Measurements from ENCODE around the gene FILIP1.
A peak's percentile ranks its signal among the peaks of the same experiment; 100 is the strongest.

The FILIP1 gene

DNA sequence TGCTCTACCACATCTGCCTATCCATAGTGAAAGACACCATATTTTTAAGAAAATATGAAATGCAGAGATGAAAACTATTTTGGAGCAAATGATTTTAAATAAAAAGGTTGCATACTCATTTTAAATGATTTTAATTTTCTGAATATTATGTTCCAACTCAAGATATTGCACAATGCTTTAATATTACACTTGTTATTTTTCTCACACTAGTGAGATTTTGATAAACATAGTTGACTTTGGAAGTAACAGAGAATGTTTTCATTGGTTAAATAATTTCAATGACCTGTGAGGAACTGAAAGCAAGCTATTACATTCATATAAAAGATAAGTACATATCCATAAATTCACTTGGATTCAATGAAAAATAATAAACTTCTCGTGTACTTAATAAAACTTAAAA is 201.9 kb downstream of the FILIP1 start:
- DNase-seq (ENCODE audit: low read depth in 3 of 3): no peak

- no peak for DNase-seq (ENCODE audit: low read depth in 3 of 3)
These were observed 202.3 kb downstream of the FILIP1 start for GRCh38 chr6:75291331-75291730.

- DNase-seq (ENCODE audit: low read depth in 3 of 3): no peak
These were observed 203.3 kb downstream of the FILIP1 start for GRCh38 chr6:75290136-75290945.

DNA sequence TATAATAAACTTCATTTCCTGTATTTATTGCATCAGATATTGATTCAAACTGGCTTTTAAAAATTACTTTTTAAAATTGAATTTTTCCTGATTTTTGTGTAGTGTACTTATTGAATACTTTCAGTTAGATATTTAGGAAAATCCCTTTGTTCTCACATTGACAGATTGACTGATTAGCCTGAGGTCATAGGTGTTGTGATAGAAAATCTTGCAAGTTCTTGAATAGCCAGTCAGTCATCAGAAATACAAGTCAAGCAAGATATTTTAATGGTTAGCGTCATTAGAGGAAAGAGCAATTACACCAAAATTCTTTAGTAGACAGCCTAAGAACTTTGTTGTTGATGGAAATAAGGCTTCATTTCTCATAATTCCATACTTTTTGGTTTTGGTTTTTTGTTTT is 205.6 kb downstream of the FILIP1 start:
- DNase-seq (ENCODE audit: low read depth in 3 of 3): no peak

- DNase-seq (ENCODE audit: low read depth in 3 of 3): no peak
These were observed 206.2 kb downstream of the FILIP1 start for GRCh38 chr6:75287424-75287823.

GRCh38 chr6:75286955-75287354 is 206.6 kb downstream of the FILIP1 start:
- no peak for DNase-seq (ENCODE audit: low read depth in 3 of 3)

DNA sequence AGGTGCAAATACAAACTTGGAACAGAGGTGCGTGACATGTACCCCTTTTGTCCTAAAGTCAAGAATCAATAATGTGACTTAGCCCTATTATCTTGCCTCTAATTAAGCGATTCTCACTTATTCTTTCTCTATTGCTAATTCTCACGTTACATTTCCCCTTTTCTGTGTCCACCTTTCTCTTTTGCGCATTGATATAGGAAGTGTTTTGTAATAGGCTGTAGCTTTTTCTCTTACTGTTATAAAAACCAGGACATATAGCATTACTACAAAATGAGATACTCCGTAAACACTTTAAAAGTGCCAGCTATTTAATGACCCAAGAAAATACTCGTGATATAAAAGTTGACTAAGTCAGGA is 208.3 kb downstream of the FILIP1 start:
- DNase-seq (ENCODE audit: low read depth in 3 of 3): no peak

DNA sequence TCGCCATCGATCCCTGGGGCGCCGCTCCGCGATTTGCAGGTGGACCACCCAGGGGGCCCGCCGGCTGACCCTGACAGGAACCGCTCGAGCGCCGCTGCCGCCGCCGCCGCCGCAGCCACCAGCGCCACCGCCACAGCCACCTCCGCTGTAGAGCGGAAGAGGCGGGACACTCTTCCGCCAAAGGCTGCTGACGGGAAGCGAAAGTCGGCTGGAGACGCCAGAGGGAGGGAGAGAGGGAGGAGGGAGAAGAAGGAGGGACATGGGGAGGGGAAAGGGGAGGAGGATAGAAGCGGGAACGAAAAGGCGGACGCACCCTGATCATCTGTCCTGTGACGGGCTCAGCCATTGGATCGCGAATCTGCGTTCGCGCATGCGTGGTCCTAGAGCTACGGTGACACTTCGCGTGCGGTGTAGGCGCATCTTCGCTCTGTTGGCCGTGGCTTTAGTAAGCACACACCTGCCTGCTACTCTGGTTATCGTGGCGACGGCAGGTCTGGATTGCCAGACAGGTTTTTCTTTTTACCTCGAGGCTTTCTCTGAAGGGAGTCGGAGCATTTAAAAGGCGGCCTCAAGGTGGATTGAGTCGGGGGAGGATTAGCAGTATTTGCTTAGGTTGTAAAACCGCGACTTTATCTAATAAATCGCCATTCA is 208.8 kb downstream of the FILIP1 start, which contains the start of gene TMEM30A:
Gene TMEM30A, minus strand, starts transcription at position 161 of the 651 bp plus-strand sequence. Its CDS starts 154 bp downstream, at position 7.
- DNase-seq (ENCODE audit: low read depth in 3 of 3): peak; percentile 87 to 96 (median 90)

GRCh38 chr6:75283907-75284631 is 209.5 kb downstream of the FILIP1 start:
- DNase-seq (ENCODE audit: low read depth in 3 of 3): no peak

DNA sequence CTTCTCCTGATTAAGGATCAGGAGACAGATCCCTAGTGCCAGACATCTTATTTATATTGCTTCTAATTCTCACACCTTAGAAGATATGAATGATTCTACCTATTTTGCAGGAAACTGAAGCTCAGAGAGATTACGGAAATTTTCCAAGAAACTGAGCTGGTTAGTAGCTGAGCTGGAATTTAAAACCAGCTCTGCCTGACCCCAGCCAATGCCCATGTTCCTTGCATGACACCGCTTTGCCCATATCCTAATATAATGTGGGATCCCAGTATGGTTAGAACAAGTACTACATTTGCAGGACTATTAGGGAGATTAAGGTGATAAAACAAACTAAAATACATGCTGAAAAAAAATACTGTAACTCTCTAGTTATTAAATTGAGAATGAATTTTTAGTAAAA is 210.9 kb downstream of the FILIP1 start:
- DNase-seq (ENCODE audit: low read depth in 3 of 3): no peak

DNA sequence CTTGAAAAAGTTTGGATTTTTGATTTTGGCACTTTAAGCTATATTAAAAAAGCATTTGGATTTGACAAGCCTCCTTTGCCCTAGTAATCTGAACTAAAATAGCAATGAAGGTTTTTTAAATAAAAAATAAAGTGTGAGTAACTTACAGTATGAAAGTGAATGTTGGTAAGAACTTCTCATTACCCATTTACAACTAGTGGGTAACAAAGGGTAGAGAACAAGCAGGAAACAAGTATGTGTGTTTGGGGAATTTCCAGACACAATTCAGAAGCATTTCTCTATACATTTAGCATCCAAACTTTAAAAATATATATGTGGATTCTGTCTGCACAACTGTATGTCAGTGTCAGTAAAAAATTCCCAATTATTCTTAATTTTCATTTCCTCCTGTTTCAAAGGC is 211.9 kb downstream of the FILIP1 start:
- no peak for DNase-seq (ENCODE audit: low read depth in 3 of 3)

DNA sequence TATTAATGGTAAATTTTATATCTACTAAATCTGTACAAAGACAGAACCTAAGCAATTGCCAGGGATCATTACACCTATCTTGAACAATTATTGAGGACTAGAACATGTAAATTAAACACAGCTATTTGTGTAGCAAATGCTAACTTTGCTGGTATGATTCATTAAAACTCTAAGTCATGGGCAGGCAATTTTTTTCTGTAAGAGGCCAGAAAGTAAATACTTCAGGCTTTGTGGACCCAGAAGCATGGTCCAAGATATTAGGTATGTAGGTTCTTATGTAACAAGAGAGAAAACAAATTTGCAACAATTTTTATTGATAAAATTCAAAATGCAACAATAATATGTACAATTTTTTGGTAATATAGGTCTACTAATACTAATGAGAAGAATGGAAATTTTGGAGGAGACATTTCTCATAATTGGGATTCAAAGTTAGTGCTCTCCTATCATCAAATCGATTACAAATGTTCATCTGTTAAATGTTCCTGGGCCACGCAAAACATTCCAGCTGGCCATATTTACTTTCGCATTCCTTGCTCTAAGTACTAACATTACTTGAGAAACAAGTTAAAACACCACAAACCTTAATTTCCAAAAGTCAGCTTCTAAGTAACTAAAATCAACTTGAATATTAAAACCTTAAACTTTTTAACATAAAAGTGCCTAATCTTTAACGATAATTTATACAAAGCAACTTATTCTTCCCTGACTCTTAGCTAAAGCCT is 213.3 kb downstream of the FILIP1 start:
- DNase-seq (ENCODE audit: low read depth in 3 of 3): no peak

DNA sequence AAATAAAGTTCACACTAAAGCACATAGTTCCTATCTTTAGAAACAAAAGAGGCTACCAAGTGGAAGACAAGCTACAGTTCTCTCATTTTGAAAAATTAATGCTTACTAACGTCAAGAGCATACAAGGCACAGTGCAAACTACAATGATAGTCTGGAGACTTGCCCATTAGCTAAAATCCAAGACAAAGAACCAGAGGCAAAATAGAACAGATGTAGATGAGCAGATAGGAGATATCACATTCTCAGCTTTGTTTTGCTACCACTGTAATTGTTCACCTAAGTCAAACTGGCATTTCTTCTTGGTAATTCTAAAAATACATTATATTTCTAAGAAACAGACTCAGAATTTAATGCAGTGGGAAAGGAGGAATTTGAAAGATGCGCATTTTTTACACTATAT is 214.2 kb downstream of the FILIP1 start:
- DNase-seq (ENCODE audit: low read depth in 3 of 3): no peak

GRCh38 chr6:75278474-75279077 is 215.0 kb downstream of the FILIP1 start:
- no peak for DNase-seq (ENCODE audit: low read depth in 3 of 3)

GRCh38 chr6:75275067-75275466 is 218.5 kb downstream of the FILIP1 start:
- no peak for DNase-seq (ENCODE audit: low read depth in 3 of 3)

DNA sequence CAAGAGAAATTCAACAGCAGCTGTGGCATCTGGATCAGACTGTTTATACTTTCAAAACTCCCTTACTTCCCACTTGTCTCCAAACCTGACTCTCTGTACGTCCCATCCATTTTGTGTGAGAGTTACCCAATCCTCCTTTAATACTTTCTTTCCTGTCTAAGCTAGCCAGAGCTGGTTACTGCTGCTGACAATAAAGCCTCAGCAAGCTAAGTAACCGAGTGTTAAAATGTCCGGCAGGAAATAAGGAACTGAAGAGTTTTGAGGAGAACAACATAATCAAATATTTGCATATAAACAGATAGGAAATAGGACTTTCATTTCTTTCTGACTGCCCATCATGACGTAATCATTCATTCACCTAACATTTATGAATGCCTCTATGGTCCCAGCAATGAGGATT is 220.6 kb downstream of the FILIP1 start:
- DNase-seq (ENCODE audit: low read depth in 3 of 3): no peak

- no peak for DNase-seq (ENCODE audit: low read depth in 3 of 3)
These were observed 221.3 kb downstream of the FILIP1 start for GRCh38 chr6:75272145-75272840.

DNA sequence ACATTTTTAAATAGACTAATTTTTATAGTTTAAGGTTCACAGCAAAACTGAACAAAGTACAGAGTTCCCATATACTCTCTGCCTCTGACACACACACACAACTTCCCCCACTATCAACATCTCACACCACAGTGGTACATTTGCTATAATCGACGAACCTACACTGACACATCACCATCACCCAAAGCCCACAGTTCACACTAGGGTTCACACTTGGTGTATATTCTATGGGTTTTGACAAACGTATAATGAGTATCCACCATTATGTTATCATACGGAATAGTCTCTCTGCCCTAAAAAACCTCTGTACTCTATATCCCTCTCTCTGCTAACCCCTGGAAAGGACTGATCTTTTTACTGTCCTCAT is 224.6 kb downstream of the FILIP1 start:
- DNase-seq (ENCODE audit: low read depth in 3 of 3): no peak

DNA sequence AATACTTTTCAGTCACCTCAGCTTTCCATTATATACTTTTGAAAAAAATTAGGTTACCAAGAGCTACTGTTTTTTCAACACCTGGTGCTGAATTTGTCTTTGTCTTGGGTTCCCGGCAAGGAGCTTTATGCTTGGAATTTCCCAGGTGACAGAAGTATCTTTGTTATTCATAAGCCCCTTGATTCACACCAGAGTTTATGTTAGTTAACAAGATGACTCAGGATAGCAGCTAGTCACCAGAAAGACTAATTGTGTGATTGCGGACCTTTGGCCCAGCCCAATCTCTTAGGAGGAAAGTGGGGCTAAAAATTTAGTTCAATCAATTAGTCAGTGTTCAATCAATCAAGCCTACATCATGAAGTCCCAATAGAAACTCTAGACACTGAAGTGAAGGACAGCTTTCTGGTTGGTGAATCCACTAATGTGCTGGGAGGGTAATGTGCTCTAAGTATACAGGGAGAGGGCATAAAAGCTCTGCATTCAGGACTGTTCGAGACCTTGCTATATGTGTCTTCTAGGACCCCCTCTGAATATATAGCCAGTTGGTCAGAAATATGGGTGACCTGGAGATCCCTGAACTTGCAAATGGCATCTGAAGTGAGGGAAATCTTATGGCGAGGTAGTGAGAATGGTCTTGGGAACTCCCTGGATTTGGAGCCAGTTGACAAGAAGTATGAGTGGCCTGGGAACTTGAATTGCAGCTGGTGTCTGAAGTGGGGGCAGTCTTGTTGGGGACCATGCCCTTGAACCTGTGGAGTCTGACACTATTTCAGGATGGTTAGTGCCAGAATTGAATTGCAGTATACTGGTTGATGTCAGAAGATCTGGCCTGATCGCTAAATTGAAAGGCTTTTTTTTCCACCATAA is 225.2 kb downstream of the FILIP1 start:
- DNase-seq (ENCODE audit: low read depth in 3 of 3): no peak

- no peak for DNase-seq (ENCODE audit: low read depth in 3 of 3)
These were observed 226.1 kb downstream of the FILIP1 start for GRCh38 chr6:75267461-75267860.
